ENCODE results near the gene TNFRSF25. TPM values are rescaled to one million over a fixed set of nuclear protein-coding genes. Genes with fewer than 3 reads are reported as not detected.

The TNFRSF25 gene
- total and polyA plus RNA-seq, 10 of the 15 experiments (the other 5 are each of a cell fraction or from before 2014, with no cell fraction given) = 0.23 to 8.6 (median 0.46) TPM; not detected in 5

GRCh38 chr1:6506210-6507036 lies 40.5 kb upstream of the TNFRSF25 start (continued):
- TF ChIP-seq NR2F1 (conservative IDR thresholded peaks at IDR 0.05) = no peak
- TF ChIP-seq JUNB (IDR thresholded peaks at IDR 0.05) = no peak
- no peak for TF ChIP-seq FOS (IDR thresholded peaks at IDR 0.05; ENCODE audit: borderline replicate concordance, extremely low read depth, insufficient read length)
- no peak for TF ChIP-seq HDAC2 (IDR thresholded peaks at IDR 0.05)
- no peak for TF ChIP-seq SREBF1 (IDR thresholded peaks at IDR 0.05; ENCODE audit: low read length)
- no peak for TF ChIP-seq IKZF1 (conservative IDR thresholded peaks at IDR 0.05)

GRCh38 chr1:6505367-6506209 lies 39.6 kb upstream of the TNFRSF25 start:
- no peak overlapping the region for H3K4me3 ChIP-seq
- no peak for ATAC-seq
- no peak for DNase-seq (ENCODE audit: low read depth, low spot score)
- ChIA-PET POLR2A (no interaction called here), SMC1A (ENCODE audit: uncharacterized antibody, unreplicated experiment) (no interaction called here), RAD21 (ENCODE audit: unreplicated experiment) (no interaction called here), CTCF (interaction anchor here (1.0 kb wide), 1 partner anchor 15 kb away, joined by 3 read pairs; no protein-coding TSS in a partner anchor)
- intact Hi-C loops (cut with micrococcal nuclease; ENCODE audit: unreplicated experiment) = no loop called here
- H3K27ac ChIP-seq (ENCODE audit: control insufficient read depth, insufficient read depth) = no peak overlapping the region
- no peaks in the 10 kb centered on the region for H3K9me3 ChIP-seq (replicated peaks; ENCODE audit: control insufficient read depth, insufficient read depth, low read length)
- H3K4me2 ChIP-seq (ENCODE audit: control insufficient read depth, insufficient read depth) = no peak overlapping the region
- no peak overlapping the region for H2AFZ ChIP-seq (ENCODE audit: control insufficient read depth, low read depth, low read length)
- in situ Hi-C loops (cut with MboI) = no loop called here
- no peaks in the 10 kb centered on the region for H3K4me1 ChIP-seq (ENCODE audit: control insufficient read depth, insufficient read depth, low read length)
- H3K9ac ChIP-seq (ENCODE audit: control insufficient read depth, insufficient read depth, low read length) = no peak overlapping the region
- H3K79me2 ChIP-seq (ENCODE audit: control insufficient read depth, insufficient read depth, low read length) = no peaks in the 10 kb centered on the region
- BruUV-seq (replicated peaks) = no TSS peak
- TF ChIP-seq SREBF2 (IDR thresholded peaks at IDR 0.05; ENCODE audit: low read length) (no peak), NR2C2 (IDR thresholded peaks at IDR 0.05; ENCODE audit: borderline replicate concordance, control insufficient read depth, insufficient read length, low read depth) (no peak), TCF12 (IDR thresholded peaks at IDR 0.05; ENCODE audit: low read depth, low read length) (no peak)
- FAIRE-seq = no peak
- no peaks in the 10 kb centered on the region; the same call in 1 of the 2 replicates for H4K20me1 ChIP-seq (ENCODE audit: control insufficient read depth, insufficient read depth)
- H3K27me3 ChIP-seq (replicated peaks in 1 of 2; ENCODE audit: control insufficient read depth in 2 of 2, insufficient read depth in 2 of 2, low read length in 1 of 2) = no peaks in the 10 kb centered on the region; a peak in 1 of 4 replicates
- 39% methylated on average over 31 of the region's 31 CpGs for WGBS (ENCODE audit: insufficient coverage, insufficient replicate concordance, low lambda C conversion rate, missing lambda C conversion rate)
- no peaks in the 10 kb centered on the region for H3K36me3 ChIP-seq (ENCODE audit: control insufficient read depth in 2 of 2, insufficient read depth in 2 of 2, low read length in 1 of 2)
